HG03575 (cell line): ENCODE data around the gene RGS6.

Experiments used
- ATAC-seq: cut with Tn5 transposase; IDR thresholded peaks from one replicate; pipeline ENCODE4 v1.9.1; 2021; ENCODE audit not compliant: unreplicated experiment, insufficient number of reproducible peaks, low FRiP score; ENCODE audit errors: extremely low read depth

The RGS6 gene

DNA sequence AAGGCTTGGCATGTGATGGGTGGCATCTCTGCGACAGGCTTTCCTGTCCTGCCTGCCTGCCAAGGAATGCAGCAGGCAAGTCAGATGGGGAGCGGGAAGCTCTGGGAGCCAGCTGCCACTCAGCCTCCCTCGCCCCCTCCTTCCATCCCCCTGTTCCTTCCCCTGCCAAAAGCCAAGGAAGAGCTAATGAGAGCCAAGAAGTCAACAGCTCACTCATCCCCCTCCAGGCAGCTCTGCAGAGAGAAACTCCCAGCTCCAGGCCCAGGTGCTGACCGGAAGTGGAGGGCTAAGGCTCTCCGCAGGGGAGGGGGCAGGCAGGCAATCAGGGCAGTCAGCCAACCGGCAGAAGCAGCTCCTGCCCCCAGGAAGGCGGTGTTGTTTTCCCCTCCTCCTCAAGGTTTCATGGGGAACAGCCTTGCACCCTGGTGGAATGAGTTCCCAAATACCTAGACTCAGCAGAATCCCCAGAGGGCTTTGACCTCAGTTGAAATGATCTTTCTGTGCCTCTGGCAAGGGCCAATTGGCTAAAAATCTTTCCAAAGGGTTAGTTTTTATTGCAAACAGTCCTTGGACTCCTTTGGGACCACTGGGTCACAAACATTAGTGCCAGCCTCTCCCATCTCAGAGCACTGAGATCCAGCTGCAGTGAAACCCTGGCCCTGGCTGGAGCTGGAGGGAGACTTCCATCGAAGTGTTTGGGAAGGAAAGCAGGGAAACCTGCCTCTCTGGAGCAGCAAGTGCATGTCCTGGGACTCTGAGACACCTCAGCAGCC lies 612.6 kb downstream of the RGS6 start:
- no peak for ATAC-seq

DNA sequence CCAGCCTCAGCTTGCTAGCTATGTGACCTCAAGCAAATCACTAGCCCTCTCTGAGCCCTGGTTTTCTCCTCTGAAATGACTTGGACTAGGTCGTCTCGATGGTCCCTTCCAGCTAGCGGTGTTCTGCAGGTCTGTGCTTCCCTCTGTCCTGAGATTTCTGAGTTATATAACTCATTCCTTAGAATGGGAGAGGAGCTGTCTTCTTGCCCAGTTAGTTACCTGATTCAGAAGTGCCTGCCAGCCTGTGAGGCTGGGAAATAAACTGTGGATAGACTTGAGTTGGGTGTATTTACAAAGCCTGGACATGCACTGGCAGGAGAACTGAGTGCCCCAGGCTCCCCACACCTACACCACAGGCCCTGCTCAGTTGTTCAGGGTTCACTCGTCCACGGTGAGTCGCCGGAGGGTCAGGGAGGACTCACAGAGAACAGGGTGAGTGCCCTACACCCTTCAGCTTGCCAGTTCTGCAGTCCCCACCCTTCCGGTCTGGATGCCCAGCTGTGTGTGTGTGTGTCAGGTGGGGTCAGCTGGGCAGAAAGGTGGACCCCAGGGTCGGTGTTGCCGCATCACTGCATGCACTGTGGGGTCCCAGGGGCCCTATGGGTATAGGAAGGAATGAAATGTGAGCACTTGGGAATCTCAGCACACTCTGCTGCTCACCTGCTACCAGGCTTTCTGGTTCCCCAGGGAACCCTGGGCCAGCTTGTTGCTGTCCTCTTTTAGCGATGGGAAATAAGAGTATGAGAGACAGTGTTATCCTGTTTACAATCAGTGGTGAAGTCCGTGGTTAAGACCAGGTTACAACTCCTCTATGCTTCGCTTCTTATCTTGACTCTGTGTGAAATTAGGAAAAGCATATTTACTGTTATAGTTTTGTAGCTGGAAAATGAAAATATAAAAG lies 613.4 kb downstream of the RGS6 start:
- ATAC-seq: no peak

DNA sequence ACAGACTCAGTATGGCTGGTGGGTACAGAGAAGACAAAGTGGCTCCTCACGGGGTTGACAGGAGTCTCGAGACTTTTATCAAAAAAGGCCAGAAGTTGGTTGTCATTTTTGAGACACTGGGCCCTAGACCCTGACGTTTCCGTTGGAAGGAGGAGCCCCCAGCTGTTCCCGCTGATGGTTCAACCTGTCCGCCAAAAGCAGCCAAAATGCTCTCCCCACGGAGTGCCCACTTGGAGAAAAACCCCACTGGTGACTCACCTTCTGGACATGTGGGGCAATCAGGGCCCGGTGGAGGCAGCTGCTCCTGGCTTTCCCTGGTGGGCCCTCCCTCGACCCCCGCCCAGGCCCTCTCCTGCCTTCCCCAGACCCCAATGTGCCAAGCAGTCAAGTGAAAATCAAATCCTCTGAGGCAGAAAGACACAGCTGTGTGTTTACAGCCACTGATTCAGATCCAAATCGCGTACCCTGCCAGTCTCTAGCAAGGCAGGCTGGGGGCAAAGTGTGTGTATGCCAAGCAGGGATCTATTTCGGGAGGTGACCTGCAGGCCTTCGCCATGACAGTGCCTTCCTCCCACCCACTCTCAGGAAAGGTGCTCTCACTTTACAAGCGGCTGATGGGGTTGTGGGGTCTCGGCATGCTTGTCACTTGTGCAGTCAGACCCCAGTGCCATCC lies 614.3 kb downstream of the RGS6 start:
- ATAC-seq: no peak

DNA sequence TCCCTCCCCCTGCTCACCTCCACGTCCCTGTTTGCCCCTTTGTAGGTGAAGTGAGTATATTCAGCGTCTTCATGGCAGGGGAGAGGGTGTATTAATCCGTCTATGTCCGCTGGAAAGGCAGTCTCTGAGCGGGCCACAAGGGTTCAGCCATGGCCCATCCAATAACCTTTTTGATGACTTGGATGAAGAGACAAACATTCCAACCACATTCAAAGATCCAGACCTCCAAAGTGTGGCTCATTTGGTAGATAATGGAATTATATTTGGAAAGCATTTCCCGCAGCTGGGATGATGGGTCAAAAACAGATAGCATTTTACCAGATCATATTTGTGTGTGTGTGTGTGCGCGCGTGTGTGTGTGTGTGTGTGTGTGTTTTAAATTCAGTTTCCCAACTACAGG lies 615.8 kb downstream of the RGS6 start:
- ATAC-seq: no peak

- no peak for ATAC-seq
These were observed 616.8 kb downstream of the RGS6 start for GRCh38 chr14:72549026-72549425.

DNA sequence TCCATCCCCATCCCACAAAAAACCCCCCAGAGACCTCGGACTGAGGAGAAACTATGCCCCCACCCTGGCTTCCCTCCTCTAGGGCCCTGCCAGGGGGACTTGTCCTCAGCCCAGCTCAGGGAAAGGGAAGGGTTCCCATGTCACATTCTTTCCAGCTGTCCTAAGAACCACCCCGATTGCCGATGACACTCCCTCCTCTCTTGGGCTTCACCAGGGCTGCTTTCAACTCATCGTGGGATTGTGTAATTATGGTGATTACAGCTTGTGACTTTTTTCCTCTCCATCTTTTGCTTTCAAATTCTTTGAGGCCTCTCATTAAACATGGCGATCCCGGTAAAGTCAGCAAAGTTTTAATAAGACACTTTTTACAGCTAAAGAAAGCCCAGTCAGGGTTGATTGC lies 617.6 kb downstream of the RGS6 start:
- no peak for ATAC-seq

DNA sequence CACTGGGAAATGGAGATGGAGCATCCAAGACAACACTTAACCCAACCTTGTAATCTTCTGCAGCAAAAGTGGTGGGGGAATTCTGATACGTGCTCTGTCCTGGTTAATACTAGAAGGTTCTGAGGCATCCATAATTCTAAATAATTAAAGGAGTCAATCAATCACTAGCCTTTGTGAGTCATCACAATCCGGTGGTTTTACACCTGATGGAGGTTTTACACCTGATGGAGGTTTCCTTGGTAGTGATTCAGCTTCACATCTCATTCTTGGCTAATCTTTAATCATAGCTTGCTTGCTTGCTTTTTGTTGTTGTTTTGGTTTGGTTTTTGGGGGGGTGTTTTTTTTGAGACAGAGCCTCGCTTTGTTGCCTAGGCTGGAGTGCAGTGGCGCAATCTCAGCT lies 618.3 kb downstream of the RGS6 start:
- no peak for ATAC-seq

- ATAC-seq: no peak
These were observed 620.0 kb downstream of the RGS6 start for GRCh38 chr14:72552236-72552635.

- ATAC-seq: no peak
These were observed 620.9 kb downstream of the RGS6 start for GRCh38 chr14:72553161-72553560.

DNA sequence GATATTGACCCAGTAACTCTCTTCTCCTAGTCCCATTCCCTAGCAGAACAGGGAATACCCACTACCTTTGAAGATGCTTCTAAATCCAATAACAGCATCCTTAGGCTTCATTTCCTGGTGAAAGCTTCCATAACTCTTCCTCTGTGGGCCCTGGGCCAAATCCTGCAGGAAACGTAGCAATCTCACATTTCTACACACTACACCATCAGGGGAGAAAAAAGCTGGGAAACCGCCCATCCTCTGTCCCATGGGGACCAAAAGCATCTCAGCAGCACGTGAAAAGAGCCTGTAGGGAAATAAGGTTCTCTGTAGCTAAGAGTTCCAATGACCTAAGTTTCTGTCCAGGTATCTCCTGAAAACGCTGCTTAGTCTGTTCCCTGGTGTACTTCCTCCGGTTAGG lies 621.4 kb downstream of the RGS6 start:
- ATAC-seq: no peak

GRCh38 chr14:72554401-72554800 lies 622.2 kb downstream of the RGS6 start:
- no peak for ATAC-seq

DNA sequence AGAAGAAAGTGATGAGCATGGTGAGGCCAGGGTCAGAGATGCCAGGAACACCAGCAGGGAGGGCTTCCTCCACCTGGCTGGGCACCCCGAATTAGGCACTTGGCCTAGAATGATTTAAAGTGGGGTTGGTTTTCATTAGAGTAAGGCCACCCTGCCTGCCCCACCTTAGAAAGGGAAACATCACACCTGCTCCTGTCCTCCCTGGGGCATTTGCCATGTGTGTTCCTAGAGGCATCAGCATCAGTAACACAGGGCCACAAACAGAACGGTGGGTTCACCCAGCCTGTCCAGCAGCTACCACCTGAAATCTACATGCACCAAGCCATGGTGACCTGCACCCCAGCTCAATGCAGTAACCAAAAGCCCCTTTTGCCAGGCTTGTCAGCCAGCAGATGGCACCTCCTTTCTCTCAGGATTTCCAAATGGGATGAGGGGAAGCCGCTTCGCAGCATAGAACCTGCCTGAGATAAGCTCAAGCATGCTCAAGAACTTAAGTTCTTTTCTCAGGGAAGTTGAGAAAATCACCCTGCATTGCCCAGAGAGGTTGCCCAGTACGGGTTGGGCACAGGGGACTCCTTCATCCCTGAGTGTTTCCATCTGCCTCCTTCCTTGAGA lies 622.9 kb downstream of the RGS6 start:
- ATAC-seq: no peak

GRCh38 chr14:72555609-72556000 lies 623.4 kb downstream of the RGS6 start:
- ATAC-seq: no peak

GRCh38 chr14:72557671-72558070 lies 625.4 kb downstream of the RGS6 start:
- no peak for ATAC-seq

GRCh38 chr14:72558721-72559120 lies 626.5 kb downstream of the RGS6 start:
- ATAC-seq: no peak

DNA sequence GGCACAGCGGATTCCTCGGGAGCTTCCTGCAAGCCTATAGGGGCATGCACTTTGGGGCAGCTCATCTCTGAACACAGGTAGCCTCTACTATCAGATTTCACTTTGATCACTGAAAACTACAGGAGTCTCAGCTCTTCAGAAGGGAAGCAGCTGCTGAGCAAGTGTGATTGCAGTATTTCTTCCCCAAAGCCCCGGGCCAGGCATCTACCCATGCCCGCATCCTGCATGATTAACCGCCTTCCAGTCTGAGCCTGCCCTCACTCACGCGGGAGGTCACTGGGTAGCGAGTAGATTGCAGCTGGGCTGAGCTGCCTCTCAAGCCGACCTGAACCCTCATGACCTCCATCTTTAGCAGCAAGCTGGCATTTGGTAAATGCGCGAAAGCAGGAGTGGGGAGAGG lies 627.0 kb downstream of the RGS6 start:
- ATAC-seq: no peak

DNA sequence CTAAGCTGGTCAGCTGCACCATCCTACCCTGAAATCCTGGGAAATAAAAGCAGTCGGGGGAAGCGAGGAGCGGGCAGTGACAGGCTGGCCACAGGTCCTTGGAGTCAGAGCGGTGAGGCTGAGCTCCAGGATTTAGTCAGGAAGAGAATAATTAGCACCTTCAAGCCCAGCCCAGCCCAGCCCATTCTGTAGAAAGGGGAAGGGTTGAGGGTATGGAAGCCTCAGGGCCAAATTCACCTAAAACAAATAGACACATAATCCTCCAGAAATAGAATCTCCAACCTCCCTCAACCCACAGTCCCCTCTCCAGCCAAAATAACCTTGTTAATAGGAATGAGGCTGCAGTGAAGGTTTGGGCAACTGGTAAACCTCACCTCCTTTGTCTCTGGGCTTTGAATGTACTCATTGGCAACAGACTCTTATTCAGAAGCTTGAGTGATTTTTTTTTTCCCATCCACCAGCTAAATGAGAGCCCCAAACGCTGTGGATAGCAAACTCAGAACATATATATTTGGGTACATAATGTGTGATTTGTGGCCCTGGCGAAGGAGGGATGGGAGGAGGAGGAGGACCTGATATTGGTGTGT lies 627.5 kb downstream of the RGS6 start:
- ATAC-seq: no peak

GRCh38 chr14:72560331-72560730 lies 628.1 kb downstream of the RGS6 start:
- ATAC-seq: no peak

DNA sequence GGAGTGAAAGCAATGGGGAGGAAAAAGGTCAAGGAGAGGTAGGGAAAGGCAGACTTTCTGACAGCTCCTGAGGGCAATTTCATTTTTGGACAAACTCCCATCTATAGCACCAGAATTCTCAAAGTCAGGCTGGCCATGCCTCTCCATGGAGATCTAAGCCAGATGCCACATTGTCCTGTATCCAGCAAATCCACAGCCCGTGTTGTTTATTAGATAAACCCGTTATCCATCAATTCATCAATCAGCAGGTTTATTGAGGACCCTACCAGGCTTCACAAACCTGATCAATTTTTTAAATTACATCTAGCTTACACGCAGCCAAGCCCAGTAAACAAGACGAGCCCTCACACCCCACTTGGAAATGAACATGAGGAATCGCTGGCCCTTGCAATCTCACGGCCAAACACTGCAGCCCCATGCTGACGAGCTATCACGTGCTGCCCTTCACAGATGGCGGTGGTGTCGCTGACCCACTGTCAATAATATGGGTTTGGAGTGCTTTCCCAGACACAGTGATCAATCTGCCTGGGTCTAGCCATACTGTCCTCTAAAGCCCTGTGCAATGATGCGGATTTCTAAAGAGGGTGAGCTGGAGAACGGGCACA lies 628.8 kb downstream of the RGS6 start:
- no peak for ATAC-seq
